GM18520 (cell line): ENCODE measurements around the gene GAS6.
"Not testable (repeated sequence)": the region's sequence is repeated elsewhere in the genome, so short reads cannot be mapped to it uniquely, and the experiment has no call there.

Source experiments
- ATAC-seq: cut with Tn5 transposase; IDR thresholded peaks from one replicate; pipeline ENCODE4 v1.9.1; 2021; ENCODE audit not compliant: unreplicated experiment

The GAS6 gene

GRCh38 chr13:113863524-113864272, at the start of gene GAS6:
GAS6 (minus strand) TSS chr13:113864076; CDS start chr13:113863920, 156 bp downstream.
- ATAC-seq: no peak

DNA sequence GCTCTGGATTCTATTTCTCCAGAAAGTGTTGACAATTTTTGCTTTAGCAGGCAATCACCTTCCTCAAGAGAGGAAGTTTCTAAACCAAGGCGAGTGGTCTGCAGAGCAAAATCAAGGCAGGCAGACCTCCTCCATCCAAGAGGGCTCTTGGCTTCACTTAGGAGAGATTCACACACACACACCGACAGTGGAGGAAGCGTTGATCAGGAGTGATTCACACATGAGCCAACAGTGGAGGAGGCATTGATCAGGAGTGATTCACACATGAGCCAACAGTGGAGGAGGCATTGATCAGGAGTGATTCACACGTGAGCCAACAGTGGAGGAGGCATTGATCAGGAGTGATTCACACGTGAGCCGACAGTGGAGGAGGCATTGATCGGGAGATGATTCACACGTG, 49.5 kb upstream of the GAS6 start:
- not testable (repeated sequence) for ATAC-seq

DNA sequence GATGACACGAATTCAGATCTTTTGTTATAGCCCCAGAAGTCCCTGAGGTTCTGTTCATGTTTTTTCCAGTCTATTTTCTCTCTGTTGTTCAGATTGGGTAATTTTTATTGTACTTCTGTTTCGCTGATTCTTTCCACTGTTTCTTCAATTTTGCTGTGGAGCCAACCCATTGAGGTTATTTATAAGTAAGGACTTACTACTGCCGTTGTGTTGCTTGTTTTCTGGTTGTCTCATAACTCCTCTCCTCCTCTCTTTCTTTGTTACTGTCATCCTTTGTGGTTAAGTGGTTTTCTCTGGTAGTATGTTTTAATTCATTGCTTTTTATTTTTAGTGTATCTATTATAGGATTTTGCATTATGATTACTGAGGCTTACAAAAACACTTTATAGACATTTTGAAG, 48.7 kb upstream of the GAS6 start:
- no peak for ATAC-seq

DNA sequence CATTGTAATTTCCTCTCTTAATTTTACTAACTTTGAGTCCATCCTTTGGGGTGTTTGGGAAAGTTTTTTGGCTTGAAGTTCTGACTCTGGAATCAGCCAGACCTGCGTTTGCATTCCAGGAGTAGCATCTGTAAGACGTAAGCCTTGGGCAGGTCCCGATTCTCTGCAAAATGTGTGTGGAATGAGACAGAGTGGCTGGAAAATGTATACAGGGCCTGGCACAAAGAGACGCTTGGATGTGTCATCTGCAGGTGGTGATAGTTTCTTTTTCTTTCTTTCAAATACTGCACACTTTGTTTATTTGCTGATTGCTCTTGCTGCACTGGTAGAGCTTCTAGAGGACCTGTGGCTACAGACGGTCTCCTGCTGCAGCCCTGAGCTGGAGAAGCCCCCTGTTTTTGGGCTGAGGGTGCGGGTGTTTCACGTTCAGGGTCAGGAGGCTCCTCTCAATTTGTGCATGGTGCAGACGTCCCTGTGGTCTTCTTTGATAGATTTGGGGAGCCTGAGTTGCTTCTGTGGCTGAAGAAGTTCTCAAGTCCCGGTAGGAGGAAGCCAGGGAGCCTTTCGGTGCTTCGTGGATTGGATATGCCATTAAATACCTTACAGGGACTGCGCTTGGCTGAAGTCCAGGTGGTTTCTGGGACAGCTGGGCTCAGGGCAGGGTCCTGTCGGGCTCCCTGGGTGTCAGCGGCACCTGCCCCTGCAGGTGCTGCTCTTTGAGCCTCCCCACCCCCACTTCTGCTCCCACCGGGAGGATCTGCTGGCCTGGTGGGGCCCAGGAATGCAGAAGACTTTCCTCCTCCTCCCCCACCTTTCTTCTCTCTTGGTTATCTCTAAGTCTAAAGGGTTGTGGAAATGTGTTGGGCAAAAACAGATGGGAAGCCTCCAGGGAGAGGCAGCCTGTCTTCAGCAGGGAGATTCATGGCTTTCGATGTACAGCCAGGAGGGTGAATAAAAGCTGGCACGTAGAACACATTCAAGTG, 44.0 kb upstream of the GAS6 start:
- ATAC-seq: no peak

DNA sequence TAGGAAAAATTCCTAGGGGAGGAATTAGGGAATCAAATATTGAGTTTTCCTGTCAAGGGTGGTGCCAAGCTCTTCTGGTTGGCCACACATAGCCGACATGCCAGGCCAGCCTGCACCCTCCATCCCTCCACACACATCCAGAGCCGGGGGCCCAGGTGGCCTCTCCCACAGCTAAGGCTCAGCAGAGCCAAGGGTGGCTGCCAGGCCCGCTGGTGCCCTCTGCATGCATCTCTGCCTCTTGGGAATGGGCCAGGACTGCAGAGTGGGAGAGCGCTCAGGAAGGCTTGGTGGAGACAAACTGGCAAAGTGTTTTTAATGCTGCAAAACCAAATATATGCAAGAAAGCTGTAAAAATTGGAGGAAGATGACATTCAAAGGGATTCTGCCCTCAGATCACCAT, 42.7 kb upstream of the GAS6 start:
- ATAC-seq: no peak

DNA sequence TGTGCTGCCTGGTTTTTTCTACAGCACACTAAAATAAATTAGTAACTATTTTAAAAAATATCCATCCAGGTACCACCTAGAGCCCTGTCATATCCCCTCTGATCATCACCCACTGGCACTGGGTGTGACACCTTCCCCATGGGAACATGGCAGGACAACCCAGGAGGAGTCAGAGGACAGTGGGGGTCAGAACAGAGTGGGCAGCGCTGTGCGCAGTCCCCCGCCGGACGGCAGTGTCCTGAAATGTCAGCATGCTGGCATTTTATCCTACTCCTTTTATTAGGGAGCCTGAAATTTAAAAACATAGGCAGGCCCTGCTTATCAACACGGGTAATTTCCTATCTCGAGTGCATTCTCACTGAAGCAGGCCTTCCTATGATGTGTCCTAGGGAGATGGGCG, 42.1 kb upstream of the GAS6 start:
- no peak for ATAC-seq

DNA sequence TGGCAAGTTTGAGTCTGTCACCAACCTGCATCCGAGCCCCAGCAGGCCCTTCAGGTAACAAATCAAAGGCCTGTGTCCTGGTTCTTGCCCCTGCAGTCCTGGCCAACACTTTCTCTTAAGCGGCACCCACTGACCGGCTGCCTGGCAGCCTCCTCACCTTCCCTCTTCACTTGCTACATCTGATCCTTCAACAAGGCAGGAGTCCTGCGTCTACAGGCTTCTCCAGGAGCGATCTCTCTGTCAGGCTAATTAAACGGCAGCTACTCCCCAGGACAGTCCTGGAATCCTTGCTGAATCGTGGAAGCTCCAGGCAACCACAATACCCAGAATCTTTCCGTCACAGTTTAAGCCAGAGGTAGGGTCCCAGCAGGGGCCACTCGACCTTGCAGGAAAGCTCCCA, 41.1 kb upstream of the GAS6 start:
- ATAC-seq: no peak

- ATAC-seq: no peak
Observed at GRCh38 chr13:113904411-113904810, 40.5 kb upstream of the GAS6 start.

DNA sequence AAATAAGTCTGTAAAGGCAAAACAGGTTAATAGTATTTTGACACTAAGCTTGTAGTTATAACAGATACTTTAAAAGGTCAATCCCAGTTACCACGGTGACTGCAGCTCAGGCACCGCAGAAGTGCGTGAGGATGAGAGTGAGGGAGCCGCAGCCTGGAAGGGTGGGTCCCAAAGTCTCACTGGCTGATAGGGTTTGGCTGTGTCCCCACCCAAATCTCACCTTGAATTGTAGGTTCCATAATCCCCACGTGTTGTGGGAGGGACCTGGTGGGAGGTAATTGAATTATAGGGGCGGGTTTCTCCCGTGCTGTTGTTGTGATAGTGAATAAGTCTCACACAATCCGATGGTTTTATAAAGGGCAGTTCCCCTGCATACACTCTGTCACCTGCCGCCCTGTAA, 40.0 kb upstream of the GAS6 start:
- ATAC-seq: no peak

DNA sequence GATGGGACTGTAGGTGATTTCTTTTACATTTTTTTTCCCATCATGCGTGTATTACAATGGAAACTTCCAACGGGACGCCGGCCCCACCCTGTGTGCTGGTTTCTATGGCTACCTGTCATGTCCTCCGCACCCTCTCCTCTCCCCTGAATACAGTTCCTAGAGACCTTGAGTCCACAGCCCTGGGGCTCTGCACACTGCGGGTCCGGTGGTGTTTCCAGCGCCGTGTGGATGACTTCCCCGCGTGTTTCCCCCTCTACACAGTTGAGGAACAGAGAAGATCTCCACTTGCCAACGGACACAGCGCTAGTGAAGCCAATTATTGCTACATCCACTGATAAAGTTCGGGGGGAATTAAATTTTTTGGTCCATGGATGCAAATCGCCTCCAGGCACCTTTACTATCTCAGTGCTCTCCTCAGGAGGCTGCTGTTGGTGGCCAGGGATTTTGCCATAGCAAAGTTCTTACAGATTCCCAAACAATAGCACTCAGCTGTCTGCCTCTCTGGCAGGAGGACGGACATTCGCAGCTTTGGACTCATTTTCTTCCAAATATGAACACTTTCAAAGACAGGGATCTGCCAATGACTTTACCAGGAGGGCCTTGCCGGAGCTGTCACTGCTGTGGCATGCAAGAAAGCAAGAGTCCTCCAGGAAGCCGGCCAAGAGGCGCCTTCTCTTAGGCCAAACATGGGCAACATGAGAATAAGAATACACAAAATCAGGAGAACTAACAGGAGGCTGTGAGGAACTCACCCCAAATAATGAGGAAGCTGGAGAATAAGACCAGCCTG, 39.3 kb upstream of the GAS6 start:
- no peak for ATAC-seq

- ATAC-seq: no peak
Observed at GRCh38 chr13:113902481-113902880, 38.6 kb upstream of the GAS6 start.

DNA sequence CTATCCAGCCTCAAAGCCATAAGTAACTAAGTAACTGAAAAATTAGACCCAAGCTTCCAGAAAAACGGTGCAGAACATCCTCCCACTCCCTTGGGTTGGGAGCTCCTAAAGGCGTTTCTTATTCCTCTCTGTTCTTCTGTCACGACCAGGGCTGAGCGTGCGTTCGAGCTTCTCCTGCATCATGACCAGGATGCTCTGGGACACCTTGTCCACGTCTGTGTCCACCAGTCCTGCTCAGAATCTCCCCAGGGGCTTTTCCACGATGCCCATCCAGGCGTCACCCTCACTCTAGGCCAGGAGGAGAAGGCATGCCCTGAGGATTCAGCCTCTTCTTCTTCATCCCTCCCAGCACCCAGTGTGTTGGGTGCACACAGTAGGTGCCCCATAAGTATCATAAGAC, 37.8 kb upstream of the GAS6 start:
- ATAC-seq: no peak

DNA sequence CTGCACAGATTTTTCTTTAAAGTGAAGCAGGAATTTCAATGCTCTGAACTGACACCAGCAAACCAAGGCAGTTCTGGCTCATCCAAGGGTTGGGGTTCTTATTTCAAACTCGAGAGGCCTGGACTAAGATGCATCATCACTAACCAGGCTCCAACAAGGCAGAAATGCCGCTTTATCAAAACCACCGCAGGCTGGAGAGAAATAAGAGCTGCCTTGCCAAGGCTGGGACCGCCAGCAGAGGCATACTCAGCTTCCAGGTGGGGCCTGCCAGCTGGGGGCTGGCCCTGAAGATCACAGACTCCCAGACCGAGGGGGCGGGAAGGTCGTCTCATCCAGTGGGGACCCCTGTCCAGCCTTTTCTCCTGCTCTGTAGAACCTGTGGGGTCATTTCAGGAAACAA, 37.4 kb upstream of the GAS6 start:
- no peak for ATAC-seq

GRCh38 chr13:113900646-113901045, 36.8 kb upstream of the GAS6 start:
- ATAC-seq: no peak

- ATAC-seq: no peak
Observed at GRCh38 chr13:113898391-113898790, 34.5 kb upstream of the GAS6 start.

GRCh38 chr13:113897966-113898365, 34.1 kb upstream of the GAS6 start:
- ATAC-seq: no peak

- no peak for ATAC-seq
Observed at GRCh38 chr13:113897161-113897560, 33.3 kb upstream of the GAS6 start.

DNA sequence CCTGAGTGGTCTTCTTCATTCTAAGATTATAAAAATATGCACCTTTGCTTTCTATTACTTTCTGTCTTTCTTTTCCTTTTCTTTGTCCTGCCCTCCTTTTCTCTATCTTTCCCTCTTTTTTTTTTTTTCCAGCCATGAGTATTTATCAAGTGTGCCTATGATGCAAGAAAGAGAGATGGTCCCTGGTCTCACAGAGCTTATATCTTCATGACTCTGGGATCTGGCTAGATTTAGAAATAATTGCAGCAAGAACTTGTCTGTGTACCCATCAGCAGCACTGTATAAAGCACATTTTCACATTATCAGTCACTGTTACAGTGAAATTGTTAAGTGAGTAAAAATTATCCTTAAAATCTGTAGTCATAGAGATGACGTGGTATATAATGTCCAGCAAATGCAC, 31.6 kb upstream of the GAS6 start:
- ATAC-seq: no peak

GRCh38 chr13:113890774-113891480, 27.1 kb upstream of the GAS6 start:
- ATAC-seq: no peak

DNA sequence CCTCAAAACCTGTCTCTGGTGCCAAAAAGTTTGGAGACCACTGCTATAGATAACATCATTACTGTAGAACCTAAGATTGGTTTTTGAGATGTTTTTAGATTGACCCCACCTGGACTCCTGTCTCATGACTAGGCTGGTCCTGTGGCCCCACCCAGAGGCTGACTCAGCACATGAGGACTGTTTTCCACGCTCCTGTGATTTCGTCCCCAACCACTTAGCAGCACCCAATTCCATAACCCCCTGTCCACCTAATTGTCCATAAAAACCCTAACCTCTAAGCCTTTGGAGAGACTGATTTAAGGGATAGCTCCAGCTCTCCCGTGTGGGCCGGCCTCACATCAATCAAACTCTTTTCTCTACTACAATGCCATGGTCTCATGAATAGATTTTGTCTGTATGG, 25.6 kb upstream of the GAS6 start:
- no peak for ATAC-seq
